H54 (cell line): ENCODE data around the gene ABCA1.
A peak's percentile ranks its signal among the peaks of the same experiment; 100 is the strongest.

Source experiments
- DNase-seq: peaks from one replicate; pipeline ENCODE4 v3.0.0; 2011; ENCODE audit warnings: low spot score, mixed read lengths; ENCODE audit not compliant: insufficient read length
- FAIRE-seq: peaks from 3 replicates; lab custom pipeline; 2011; peaks lifted over from hg19 to GRCh38; lab: Jason Lieb, UNC
- POLR2A ChIP-seq: IDR thresholded peaks from 2 replicates; pipeline ENCODE4 v1.6.1; 2011; ENCODE audit warnings: low read depth, mild to moderate bottlenecking, low read length

Gene ABCA1

GRCh38 chr9:104748359-104749031 lies 179.5 kb downstream of the ABCA1 start:
- peak; percentile 23 for DNase-seq
- FAIRE-seq, result no peak
- TF ChIP-seq POLR2A, result no peak

- peak; percentile 57 for TF ChIP-seq POLR2A
- DNase-seq (peak; percentile 81), FAIRE-seq (peak; percentile 99)
These were observed 180.2 kb downstream of the ABCA1 start, which contains the start of gene NIPSNAP3A for GRCh38 chr9:104747565-104748358. TSS of gene NIPSNAP3A (plus strand) at chr9:104747683. CDS start at chr9:104747793, 110 bp downstream.

- no peak for DNase-seq
- no peak for TF ChIP-seq POLR2A
- no peak for FAIRE-seq
These were observed 180.8 kb downstream of the ABCA1 start for GRCh38 chr9:104747245-104747564.

GRCh38 chr9:104746798-104747197 lies 181.2 kb downstream of the ABCA1 start:
- FAIRE-seq (no peak), DNase-seq (no peak)
- no peak for TF ChIP-seq POLR2A

GRCh38 chr9:104746285-104746684 lies 181.7 kb downstream of the ABCA1 start:
- TF ChIP-seq POLR2A, result no peak
- DNase-seq, result no peak
- FAIRE-seq, result peak; percentile 6

GRCh38 chr9:104745852-104746251 lies 182.1 kb downstream of the ABCA1 start:
- no peak for TF ChIP-seq POLR2A
- DNase-seq, result no peak
- no peak for FAIRE-seq

- FAIRE-seq, result peak; percentile 99
- no peak for TF ChIP-seq POLR2A
- peak; percentile 24 for DNase-seq
These were observed 184.5 kb downstream of the ABCA1 start for GRCh38 chr9:104743376-104743985.

- FAIRE-seq (peak; percentile 91), DNase-seq (peak; percentile 16)
- TF ChIP-seq POLR2A, result no peak
These were observed 187.3 kb downstream of the ABCA1 start for GRCh38 chr9:104740621-104741020.

- DNase-seq (no peak), FAIRE-seq (peak; percentile 15)
- no peak for TF ChIP-seq POLR2A
These were observed 189.5 kb downstream of the ABCA1 start for GRCh38 chr9:104738452-104738851.
